Mammary epithelial cell (primary cell): ENCODE measurements around the gene PRRT1B.

ENCODE experiments used
- EZH2 ChIP-seq: IDR thresholded peaks from 2 replicates; pipeline ENCODE4 v1.6.1; 2012; ENCODE audit warnings: low read length, inconsistent platforms, borderline replicate concordance
- TF ChIP-seq, protein P1 (sequence below), 2 donors: IDR thresholded peaks in 1 of 2; conservative IDR thresholded peaks in 1 of 2; 2 replicates each; pipeline ENCODE4 v1.5.1; 2011 to 2012; ENCODE audit warnings: inconsistent platforms in 2 of 2, low read length in 2 of 2, mild to moderate bottlenecking in 2 of 2, control low read depth in 1 of 2, low read depth in 1 of 2; ENCODE audit not compliant: insufficient read depth in 1 of 2; ENCODE audit errors: extremely low read depth in 1 of 2

DNA sequence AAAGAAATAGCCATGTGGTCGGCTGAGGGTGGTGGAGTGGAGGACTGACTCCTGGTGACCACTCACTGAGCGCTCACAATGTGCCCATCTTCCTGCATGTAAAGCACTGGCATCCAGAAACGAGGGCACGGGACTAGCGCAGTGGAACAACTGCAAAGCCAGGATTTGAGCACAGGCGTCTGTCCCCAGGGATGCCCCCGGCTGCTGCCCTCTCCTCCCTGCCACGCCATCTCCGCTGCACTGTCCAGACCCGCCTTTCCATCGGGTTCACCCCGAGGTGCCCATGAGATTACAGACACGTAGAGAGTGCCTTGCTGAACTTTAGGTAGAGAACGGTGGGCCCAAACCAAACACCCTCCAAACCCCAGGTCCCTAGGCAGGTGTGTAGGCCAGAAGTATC, 44.7 kb downstream of the PRRT1B start:
- TF ChIP-seq, protein P1, sequence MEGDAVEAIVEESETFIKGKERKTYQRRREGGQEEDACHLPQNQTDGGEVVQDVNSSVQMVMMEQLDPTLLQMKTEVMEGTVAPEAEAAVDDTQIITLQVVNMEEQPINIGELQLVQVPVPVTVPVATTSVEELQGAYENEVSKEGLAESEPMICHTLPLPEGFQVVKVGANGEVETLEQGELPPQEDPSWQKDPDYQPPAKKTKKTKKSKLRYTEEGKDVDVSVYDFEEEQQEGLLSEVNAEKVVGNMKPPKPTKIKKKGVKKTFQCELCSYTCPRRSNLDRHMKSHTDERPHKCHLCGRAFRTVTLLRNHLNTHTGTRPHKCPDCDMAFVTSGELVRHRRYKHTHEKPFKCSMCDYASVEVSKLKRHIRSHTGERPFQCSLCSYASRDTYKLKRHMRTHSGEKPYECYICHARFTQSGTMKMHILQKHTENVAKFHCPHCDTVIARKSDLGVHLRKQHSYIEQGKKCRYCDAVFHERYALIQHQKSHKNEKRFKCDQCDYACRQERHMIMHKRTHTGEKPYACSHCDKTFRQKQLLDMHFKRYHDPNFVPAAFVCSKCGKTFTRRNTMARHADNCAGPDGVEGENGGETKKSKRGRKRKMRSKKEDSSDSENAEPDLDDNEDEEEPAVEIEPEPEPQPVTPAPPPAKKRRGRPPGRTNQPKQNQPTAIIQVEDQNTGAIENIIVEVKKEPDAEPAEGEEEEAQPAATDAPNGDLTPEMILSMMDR (conservative IDR thresholded peaks at IDR 0.05 in 1 of 2, IDR thresholded peaks at IDR 0.05 in 1 of 2; ENCODE audit: extremely low read depth in 1 of 2, insufficient read depth in 1 of 2, low read depth in 1 of 2, low read length in 2 of 2) = no peak
- TF ChIP-seq EZH2 = no peak
